Upper lobe of right lung (tissue), 1 donor: Measurements from ENCODE around the gene WIPF1. TPM values are rescaled to one million over a fixed set of nuclear protein-coding genes. Genes with fewer than 3 reads are reported as not detected.

Experiments used
- ATAC-seq: fragments of 200-7000 bp; cut with Tn5 transposase; one replicate; pipeline ENCODE4 v1.9.1; 2020; ENCODE audit warnings: mild to moderate bottlenecking, moderate library complexity
- DNase-seq: peaks from one replicate; pipeline ENCODE4 v3.0.0-alpha.2; 2020
- H3K27ac ChIP-seq: fragments of 200-600 bp; one replicate; pipeline ENCODE4 v1.8.0; 2022
- H3K27me3 ChIP-seq: fragments of 200-600 bp; one replicate; pipeline ENCODE4 v1.8.0; 2022; ENCODE audit warnings: mild to moderate bottlenecking
- H3K36me3 ChIP-seq: fragments of 200-600 bp; one replicate; pipeline ENCODE4 v1.8.0; 2022
- H3K4me1 ChIP-seq: fragments of 200-600 bp; one replicate; pipeline ENCODE4 v1.8.0; 2022
- H3K4me3 ChIP-seq: fragments of 200-600 bp; one replicate; pipeline ENCODE4 v1.8.0; 2022; ENCODE audit warnings: mild to moderate bottlenecking
- H3K9me3 ChIP-seq: fragments of 200-600 bp; one replicate; pipeline ENCODE4 v1.8.0; 2022
- CTCF ChIP-seq: fragments of 200-600 bp; IDR thresholded peaks from one replicate; pipeline ENCODE4 v1.8.0; 2022; ENCODE audit warnings: antibody characterized with exemption
- intact Hi-C: fragments of 100-400 bp; cut with DNase I; formaldehyde crosslinking; loops from one replicate; pipeline ENCODE4 v1.11.0; 2022
- total RNA-seq: library from RNA; stranded (reverse); fragmentation: NEBNext Ultra II Directional; extraction: Animal tissue kit (Norgen Biotek cat#: 25700); gene quantifications from one replicate; pipeline ENCODE4 v1.2.1, GENCODE V29; 2021
- donor health status: DM: no; HTN: yes; CAD: no; lungs with severe emphysema.

WIPF1 gene
- total RNA-seq, 1 donor from 2014 or later: 71.5 TPM

GRCh38 chr2:174586418-174587295, 10.9 kb downstream of the WIPF1 start:
- ATAC-seq (no peak), DNase-seq (no peak)
- no peak overlapping the region for H3K4me3 ChIP-seq
- TF ChIP-seq CTCF: no peak
- peaks cover 26% of the 10 kb centered on the region for H3K36me3 ChIP-seq
- H3K27ac ChIP-seq: no peak overlapping the region
- H3K27me3 ChIP-seq: no peaks in the 10 kb centered on the region
- intact Hi-C loops: no loop called here
- no peaks in the 10 kb centered on the region for H3K9me3 ChIP-seq
- H3K4me1 ChIP-seq: peaks cover 19% of the 10 kb centered on the region

- H3K9me3 ChIP-seq: no peaks in the 10 kb centered on the region
- peaks cover 33% of the 10 kb centered on the region for H3K36me3 ChIP-seq
- no peaks in the 10 kb centered on the region for H3K27me3 ChIP-seq
- no peak overlapping the region for H3K4me3 ChIP-seq
- intact Hi-C loops: no loop called here
- H3K4me1 ChIP-seq: peaks cover 19% of the 10 kb centered on the region
- ATAC-seq: no peak
- no peak for DNase-seq
- no peak overlapping the region for H3K27ac ChIP-seq
- TF ChIP-seq CTCF: no peak
Observed at GRCh38 chr2:174585657-174586252, 11.8 kb downstream of the WIPF1 start.

GRCh38 chr2:174585146-174585545, 12.5 kb downstream of the WIPF1 start:
- no peak overlapping the region for H3K27ac ChIP-seq
- DNase-seq (no peak), ATAC-seq (no peak)
- H3K27me3 ChIP-seq: no peaks in the 10 kb centered on the region
- peaks cover 16% of the 10 kb centered on the region for H3K4me1 ChIP-seq
- intact Hi-C loops: no loop called here
- no peak for TF ChIP-seq CTCF
- H3K36me3 ChIP-seq: peaks cover 39% of the 10 kb centered on the region
- no peaks in the 10 kb centered on the region for H3K9me3 ChIP-seq
- no peak overlapping the region for H3K4me3 ChIP-seq

DNA sequence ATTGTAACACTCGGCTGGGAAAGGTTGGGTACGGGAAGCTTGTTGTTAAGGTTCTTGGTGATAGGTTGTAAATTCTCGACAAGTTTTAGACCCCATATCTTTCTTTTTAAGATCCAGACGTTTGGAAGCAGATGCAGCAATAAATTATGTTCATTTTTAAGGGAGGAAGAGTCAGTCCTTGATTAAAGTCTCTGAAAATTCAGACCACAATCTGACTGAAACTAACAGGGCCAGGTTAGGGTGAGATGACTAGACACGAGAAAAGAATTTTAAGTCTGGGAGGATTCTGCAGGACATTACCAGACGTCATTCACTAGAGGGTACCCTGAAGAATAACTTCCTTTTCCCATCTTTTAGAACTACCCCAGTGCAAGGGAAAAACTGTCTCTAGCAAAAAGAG, 16.1 kb downstream of the WIPF1 start:
- TF ChIP-seq CTCF: no peak
- H3K27me3 ChIP-seq: no peaks in the 10 kb centered on the region
- H3K27ac ChIP-seq: no peak overlapping the region
- H3K4me3 ChIP-seq: no peak overlapping the region
- peaks cover 9% of the 10 kb centered on the region for H3K4me1 ChIP-seq
- intact Hi-C loops: no loop called here
- no peaks in the 10 kb centered on the region for H3K9me3 ChIP-seq
- ATAC-seq (no peak), DNase-seq (no peak)
- peaks cover 76% of the 10 kb centered on the region for H3K36me3 ChIP-seq

GRCh38 chr2:174580951-174581350, 16.7 kb downstream of the WIPF1 start:
- ATAC-seq (no peak), DNase-seq (no peak)
- peaks cover 9% of the 10 kb centered on the region for H3K4me1 ChIP-seq
- H3K4me3 ChIP-seq: no peak overlapping the region
- H3K9me3 ChIP-seq: no peaks in the 10 kb centered on the region
- peaks cover 78% of the 10 kb centered on the region for H3K36me3 ChIP-seq
- no peaks in the 10 kb centered on the region for H3K27me3 ChIP-seq
- intact Hi-C loops: no loop called here
- TF ChIP-seq CTCF: no peak
- no peak overlapping the region for H3K27ac ChIP-seq
